C1 segment of cervical spinal cord (tissue), 14 donors: Measurements from ENCODE around the gene BRWD1.
A peak's percentile ranks its signal among the peaks of the same experiment; 100 is the strongest.

Experiments used
- DNase-seq, 14 donors: peaks; one replicate each; lab custom pipeline; 2025; lab: John Stamatoyannopoulos, UW

Gene BRWD1

DNA sequence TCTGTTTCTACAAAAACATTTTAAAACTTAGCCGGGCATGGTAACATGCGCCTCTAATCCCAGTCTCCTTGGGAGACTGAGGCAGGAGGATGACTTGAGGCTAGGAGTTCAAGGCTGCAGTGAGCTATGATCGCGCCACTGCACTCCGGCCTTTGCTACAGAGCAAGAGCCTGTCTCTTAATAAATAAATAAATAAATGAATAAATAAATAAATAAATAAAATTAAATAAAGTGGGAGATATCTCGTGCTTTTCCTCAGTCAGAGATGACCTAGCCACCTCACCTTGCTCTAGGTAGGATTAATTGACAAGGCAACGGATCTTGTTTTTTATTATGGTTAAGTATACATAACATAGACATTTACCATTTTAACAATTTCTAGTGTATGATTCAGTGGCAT, 14.3 kb upstream of the BRWD1 start:
- DNase-seq: no peak

DNA sequence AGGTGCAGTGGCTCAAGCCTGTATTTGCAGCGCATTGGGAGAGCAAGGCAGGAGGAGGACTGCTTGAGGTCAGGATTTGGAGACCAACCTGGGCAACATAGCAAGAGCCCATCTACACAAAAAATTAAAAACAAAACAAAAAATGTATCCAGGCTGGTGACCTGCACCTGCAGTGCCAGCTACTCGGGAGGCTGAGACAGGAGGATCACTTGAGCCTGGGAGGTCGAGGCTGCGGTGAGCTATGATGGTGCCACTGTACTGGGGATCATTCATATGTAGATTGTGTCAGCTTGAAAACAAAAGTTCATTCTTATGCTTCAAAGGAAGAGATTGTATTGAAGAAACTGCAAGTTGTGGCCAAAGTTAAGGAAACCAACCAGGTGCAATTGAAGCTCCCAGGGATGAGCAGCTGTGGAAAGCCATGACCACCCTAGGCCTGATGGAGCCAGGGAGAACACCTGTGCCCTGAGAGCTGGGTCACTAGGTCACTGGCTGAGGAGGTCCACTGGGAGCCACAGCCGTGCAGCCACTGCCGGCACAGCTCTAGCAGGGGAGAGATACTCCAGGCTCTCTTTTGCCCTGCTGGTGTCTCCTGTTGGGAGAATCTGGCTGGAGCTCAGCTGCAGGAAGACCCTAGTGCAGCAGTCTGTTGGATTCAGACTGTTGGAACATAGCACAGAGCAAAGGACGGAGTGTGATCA, 13.3 kb upstream of the BRWD1 start:
- DNase-seq: no peak

DNA sequence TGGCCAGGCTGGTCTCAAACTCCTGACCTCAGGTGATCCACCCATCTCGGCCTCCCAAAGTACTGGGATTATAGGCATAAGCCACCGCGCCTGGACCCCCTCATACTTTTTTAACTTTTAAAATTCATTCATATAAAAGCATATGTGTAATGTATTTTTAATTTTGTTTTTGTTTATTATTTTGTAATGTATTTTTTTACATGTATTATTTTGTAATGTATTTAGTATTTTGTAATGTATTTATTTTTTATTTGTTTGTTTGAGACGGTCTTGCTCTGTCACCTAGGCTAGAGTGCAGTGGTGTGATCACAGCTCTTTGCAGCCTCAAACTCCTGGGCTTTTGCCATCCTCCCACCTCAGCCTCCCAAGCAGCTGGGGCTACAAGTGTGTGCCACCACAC, 12.0 kb upstream of the BRWD1 start:
- DNase-seq: no peak

DNA sequence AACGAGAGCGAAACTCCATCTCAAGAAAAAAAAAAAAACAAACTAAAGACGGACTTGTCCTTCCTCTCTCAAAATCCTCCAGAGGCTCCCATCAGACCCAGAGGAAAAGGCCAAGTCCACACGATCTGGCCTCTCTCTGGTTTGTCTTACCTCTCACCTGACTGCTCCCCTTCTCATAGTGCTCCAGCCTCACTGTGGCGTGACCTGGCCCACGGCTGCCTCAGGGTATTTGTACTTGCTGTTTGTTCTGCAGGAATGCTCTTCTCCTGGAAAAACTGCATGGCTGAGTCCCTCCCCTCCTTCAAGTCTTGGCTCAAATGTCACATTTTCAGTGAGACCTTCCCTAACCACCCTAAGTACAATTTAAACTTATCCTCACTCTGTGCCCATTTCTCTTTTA, 8.0 kb upstream of the BRWD1 start:
- DNase-seq: no peak

DNA sequence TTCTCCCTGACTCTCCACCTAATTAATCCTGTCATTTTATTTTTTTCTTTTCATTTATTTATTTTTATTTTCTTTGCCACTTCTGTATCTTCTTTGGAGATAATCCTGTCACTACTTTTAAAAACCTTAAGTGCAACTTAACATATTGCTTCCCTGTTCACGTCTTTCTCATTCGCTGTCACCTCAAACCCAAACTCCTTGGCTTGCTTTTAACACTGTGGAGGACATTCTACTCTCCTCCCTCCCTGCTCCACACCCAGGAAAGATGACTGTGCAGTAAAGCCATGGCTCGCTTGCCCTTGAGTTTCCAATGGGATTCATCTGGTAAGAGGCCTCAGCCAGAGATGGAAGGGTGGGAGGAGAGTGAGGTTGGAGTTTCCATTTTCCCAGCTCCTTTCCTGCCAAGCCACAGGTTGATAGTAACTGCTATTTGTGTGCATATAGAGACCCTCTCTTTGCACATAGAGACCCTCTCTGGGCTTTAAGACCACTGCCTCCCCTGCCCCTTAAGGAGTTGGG, 6.4 kb upstream of the BRWD1 start:
- DNase-seq: no peak

DNA sequence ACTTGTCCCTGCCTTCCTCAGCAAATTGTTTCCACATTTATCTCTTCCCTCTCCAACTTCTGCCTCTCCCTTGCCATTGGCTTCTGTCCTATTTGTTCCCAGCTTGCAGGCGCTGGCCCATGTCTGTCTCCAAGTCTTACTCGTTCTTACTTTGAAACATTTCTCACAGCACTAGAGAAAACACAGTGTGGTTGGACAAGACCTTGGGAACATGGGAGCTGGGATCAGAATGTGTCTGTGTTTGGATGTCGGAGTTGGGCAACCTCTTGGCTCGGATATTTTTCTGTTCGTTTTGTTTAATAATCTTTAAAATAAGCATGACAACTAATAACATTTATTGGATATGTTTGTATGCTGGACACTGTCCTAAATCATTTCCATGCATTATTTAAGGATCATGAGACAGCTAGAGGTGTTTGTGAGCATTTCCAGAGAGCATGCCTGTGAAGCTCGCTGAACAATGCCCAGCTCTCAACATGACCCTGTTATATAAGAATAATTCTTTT, 5.9 kb upstream of the BRWD1 start:
- peak in 2 of 14 donors; percentile 4 to 6 for DNase-seq

DNA sequence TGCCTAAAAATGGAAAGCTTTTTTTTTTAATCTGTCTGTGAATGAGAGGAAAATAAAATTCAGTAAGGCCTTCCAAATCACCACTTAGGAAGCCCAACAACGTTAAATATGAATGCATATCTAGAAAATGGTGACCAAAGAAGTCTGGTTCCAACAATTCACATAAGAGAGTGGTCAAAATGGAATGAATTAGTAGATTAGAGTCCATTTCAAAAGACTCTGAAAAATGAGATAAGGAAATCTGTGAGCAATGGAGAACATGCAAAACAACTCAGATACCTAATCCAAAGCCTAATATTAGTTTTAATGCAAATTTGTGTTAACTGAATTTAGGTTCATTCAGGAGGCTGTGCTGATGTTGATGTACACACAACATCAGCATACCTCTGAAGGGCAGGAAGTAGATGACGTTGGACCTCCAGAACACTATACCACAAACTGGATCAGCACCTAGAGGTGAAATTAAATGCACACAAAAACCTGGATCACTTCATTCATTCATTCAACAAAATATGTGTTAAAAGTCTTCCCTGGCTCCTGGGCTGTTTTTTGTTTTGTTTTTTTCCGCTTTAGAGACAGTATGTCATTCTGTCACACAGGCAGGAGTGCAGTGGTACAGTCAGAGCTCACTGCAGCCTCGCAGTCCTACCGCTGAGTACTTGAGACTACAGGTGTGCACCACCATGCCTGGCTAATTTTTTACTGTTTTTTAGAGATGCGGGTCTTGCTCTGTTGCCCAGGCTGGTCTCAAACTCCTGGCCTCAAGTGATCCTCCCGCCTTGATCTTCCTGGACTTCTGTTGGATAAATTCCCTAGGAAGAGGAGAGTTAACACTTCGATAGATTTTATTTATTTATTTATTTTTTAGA, 4.9 kb upstream of the BRWD1 start:
- no peak for DNase-seq

DNA sequence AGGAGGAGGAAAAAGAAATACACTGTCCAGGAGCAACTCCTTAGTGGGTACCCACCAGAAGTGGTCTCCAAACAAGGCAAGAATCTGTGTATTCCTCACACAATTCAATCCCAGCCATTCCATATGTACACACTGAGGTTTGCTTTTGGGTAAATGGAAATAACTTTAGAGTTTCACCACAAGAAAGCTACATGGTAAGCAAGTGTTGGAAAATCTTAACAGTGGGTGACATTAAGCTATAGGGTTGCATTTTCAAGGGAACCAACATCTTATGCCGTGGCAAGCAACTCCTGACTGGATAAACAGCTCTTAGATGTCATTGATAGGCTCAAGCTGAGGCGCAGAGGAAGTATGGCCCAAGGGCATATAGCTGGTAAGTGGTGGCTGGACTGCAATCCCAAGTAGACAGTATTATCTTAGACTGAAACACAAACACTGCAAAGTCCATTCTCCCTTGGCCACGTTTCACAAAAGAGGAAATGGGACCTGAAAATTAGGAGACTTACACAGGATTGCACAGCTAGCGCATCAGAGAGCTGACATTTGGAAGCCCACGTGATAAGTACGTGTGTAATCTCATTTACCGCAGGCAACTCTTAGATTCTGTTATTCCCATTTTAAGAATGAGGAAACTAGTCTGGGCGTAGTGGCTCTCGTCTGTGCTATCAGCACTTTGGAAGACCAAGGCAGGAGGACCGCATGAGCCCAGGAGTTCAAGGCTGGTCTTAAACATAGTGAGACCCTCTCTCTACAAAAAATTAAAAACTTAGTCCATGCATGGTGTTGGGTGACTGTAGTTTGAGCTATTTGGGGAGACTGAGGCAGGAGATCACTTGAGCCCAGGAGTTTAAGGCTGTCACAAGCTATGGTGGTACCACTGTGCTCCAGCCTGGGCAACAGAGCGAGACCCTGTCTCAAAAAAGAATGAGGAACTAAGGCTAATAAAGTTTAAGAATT, 4.0 kb upstream of the BRWD1 start:
- peak in 4 of 14 donors; percentile 5 to 34 (median 10) for DNase-seq

DNA sequence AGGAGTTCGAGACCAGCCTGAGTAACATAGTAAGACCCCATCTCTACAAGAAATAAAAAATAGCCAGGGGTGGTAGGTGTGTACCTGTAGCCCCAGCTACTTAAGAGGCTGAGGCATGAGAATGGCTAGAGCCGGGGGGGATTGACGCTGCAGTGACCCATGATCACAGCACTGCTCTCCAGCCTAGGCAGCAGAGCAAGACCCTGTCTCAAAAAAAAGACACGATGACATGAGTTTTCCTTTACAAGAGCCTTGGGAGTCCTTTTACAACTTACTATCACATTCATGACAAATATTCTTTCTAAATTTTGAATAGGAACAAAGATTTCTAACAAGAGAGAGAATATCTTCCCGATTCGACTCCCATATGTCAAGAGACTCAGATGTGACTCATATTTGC, 3.3 kb upstream of the BRWD1 start:
- DNase-seq: no peak

DNA sequence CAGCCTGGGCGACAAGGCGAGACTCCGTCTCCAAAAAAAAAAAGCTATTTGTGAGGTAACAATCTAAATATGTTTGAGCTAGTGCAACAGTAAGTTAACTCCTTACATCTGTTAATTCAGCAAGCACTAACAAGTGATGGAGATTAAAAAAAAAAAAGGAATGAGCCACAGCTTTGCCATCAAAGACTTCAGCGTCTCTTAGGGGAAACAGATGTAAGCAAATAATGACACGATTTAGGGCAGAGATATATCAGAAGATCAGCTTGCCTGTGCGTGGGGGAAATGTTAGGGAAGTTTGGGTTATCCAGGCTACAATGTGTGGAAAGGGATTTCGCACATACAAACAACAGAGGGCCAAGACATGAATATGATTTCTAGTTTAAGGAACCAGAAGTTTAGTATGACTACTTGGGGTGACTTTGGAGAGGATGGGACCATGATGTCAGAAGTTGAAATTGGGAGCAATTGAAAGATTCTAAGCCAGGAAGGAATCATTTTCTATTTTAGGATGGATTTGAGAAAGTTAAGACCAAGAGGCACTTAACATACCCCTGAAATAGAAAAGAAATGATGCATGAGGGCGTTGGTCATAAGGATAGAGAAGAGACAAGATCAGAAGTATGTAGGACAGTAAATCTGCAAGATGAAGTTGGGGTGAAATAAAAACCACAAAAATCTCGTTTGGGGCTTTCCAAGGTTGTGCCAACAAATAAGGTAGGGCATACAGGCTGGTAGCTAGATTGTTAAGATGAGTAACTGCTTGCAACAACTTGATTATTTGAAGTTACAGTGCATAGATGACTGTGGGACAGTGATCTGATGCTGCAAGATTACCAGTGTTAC, 2.4 kb upstream of the BRWD1 start:
- no peak for DNase-seq

DNA sequence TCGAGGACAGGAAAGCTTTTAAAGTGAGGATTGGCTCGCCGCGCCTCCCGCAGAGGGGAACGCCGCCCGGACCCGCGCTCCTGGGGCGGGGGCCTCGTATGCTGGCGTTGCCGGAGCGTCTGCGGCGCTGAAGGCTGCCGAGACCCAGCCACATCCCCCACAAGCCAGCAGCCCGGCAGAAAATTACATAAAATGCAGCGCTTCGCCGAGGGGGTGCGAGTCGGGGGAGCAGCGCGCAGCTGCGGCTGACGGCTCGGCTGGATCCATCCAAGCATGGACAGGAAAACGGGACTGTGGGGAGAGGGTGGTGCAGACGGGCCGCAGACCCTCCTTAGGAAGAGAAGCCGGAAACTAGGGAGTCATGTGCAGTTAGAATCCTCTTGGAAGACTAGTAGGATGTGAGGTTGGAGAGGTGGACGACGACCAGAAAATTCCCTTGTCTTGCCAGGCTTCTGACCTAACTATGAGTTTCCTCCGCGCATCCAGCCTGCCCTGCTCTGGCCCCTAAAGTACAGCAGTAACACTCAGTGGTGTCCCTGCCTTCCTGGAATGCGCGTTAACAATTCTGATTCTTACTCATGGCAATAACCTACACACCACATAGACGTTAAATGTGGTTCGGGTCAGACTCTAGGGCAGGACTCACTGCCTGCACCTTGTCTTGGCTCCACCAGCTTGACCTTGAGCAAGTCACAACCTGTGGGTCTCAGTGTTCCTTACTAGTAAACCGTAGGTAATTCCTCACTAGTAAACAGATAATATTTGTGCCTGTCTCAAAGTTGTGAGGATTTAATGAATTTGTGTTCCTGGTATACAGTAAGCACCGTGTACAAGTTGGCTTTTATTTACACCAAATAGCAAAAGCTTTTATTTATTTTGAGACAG, 953 bp upstream of the BRWD1 start:
- DNase-seq: peak in 12 of 14 donors; percentile 15 to 78 (median 66)

DNA sequence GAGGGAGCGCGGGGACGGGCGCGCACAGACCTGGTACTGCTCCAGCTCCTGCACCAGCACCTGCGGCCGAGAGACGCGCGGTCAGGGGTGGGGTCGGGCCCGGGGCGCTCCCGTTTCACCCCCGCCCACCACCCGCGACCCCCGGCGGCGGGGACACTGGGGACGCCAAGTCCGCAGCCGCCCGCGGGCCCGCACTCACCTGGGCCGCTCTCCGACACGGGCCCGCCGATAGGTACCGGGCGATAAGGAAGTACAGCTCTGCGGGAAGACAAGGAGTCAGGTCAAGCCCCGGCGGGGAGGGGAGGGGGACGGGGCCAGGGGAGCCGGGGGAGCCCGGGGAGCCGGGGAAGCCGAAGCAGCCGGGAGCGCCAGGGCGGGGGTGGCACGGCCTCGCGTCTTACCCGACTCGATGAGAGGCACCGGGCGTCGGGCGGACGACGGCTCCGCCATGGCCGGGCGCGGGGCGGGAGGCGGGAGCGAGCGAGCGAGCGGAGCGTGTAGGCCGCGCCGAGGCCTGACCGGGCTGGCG, 326 bp downstream of the BRWD1 start:
- peak in 5 of 14 donors; percentile 50 to 83 (median 76) for DNase-seq

DNA sequence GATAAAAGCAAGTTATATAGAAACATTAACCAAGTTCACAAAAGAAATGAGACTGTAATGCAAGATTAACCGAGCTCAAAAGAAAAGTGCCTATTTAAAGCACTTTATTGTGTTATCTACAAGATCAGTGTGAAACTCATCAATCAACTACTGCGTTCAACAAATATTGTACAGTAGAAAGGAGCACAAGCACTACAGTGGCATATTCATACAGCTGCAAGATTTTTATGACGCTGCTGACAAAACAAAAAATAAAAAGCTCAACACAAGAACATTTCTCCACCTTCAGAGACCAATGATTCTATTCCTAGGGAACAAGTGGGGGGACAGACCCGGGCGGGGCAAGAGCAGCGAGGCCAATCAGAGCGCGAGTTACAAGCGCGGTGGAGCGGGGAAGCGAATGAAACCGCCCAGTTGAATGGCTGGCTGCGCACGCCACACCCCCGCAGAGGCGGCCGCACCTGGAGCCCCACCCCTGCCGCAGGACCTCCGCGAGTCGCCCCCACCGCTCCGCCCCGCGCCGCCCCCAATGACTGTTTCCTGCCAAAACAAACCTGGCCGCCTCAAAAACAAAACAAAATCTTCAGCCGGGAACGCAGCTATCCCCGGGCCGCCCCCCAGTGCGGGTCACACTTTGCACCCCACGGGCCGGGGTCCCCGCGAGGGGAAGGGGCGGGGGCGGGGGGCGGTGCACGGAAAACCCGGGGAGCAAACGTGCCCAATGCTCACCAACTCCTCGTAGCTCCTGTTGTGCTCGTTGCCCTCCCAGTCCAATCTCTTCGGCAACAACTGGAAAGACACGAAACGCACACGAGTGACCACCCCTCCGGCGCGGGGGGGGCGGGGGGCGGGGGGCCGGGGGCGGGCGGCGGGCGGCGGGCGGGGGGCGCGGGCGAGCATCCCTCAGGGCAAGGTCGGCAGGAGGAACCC, 1.1 kb downstream of the BRWD1 start:
- DNase-seq: peak; percentile 67 to 95 (median 92)

DNA sequence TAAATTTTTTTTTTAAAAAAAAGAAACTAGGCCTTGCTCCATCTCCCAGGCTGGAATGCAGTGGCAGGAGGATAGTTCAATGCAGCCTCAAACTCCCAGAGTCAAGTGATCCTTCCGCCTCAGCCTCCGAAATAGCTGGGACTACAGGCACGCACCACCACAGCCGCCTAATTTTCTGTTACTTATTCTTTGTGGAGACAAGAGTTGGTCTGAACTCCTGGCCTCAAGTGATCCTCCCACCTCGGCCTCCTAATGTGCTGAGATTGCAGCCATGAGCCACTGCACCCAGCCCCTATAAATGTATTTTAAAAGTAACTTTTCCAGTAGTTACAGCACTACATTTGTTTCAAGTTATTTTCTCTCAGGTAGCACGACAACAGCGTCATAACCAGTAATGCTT, 2.3 kb downstream of the BRWD1 start:
- no peak for DNase-seq

DNA sequence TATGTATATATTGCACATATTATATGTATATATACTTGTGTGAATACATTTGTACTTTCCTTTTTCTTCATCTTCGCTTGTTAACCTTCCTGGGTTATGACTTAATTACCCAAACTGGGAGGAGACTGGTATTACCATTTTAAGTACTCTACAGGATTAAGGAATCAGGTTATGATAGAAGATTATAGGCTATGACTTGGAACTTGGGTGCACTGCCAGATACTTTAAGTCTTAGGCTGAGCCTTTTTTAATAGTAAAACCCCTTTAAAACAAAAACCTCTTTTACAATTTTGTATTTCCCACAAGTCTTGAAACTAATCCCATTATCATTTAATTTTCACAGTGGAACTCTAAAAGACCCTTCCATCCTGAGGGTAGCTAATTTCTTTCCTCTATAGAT, 6.0 kb downstream of the BRWD1 start:
- no peak for DNase-seq

DNA sequence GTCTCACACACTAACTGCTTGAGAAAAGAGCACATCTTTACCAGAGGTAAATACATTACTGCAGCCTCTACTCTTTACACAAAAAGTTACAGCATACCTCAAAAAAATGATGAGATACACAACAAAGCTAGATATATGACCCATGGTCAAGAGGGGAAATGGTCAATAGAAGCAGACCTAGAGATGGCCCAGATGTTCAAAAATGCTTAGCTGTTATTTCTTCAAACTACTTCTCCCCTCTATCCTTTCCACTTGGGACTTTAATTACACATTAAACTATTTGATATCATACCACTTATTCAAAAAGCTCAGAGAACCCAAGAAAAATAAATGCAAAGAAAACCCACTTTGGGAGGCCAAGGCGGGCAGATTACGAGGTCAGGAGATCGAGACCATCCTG, 12.8 kb downstream of the BRWD1 start:
- DNase-seq: no peak

DNA sequence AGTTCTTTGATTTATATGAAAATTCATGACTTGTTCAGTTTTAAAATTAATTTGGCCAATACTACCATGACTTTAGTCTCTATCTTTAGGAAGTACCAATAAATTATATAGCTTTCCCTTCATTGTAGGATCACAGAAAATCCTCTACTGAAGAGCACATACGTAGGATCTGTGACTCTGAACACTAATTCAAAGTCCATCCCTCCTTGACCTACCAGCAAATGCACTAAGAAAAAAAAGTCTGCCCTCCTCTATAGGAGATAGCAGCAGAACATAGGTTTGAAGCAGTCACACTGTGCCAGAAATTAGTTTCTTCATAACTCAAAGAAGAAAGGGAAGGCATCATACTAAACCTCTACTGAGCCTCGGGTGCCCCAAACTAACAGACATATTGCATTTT, 16.5 kb downstream of the BRWD1 start:
- DNase-seq: no peak

DNA sequence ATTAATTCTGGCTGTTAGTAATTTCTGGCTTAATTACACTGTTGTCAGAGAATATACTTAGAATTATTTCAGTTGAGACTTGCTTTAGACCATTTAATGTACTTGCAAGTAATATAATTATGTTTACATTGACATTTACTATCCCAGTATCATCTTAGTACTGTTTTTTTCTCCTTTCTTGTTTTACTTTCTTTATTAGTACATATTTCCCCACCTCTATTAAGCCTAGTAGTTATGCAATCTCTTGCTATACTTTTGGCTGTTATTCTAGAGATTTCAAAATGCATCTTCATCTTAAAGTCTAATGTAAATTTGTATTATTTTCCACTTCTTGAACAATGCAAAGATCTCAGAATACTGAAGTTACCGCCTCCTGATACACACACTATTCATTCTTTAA, 24.4 kb downstream of the BRWD1 start:
- DNase-seq: no peak
